NK-92 (cell line): ENCODE data around the gene DPEP1.
"Not testable (repeated sequence)": the region's sequence is repeated elsewhere in the genome, so short reads cannot be mapped to it uniquely, and the experiment has no call there.

Experiments used
- DNase-seq: peaks from one replicate; lab custom pipeline; 2025; ENCODE audit not compliant: unreplicated experiment; lab: John Stamatoyannopoulos, UW

Gene DPEP1

DNA sequence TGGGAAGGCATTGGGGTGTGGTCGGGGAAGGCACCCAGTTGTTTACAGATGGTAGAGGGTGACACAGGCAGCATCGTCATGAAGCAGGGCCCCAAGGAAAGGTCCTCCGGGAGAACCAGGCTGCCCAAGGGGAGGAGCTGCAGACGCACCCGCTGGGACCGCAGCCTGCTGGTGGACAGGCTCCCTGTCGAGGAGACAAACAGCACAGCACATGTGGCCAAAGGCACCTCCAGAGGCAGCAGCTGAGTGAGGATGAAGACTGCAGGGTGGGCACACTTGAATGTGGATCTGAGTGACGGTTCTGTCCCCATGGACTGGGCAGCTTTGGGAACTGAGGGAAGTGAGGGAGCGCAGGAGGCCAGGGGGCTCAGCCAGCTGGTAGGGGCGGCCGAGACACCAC lies 31.7 kb downstream of the DPEP1 start:
- no peak for DNase-seq

DNA sequence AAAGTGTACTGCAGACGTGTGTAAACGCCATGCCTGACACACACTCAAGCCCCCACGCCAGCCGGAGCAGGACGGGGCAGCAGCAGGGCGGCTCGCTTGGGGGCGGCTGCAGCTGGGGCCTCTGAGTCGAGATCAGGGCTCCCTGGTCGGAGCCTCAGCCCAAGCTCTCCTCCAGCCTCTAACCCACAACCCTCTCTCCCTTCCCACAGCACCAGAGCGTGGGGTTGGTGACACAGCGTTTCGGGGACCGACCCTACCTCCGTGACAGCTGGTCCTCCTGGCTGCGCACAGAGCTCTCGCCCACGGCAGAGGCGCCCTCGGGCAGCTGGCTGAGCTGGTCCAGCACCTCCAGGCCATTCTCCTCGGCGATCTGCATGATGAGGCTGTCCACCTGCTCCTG lies 32.8 kb downstream of the DPEP1 start:
- DNase-seq, result no peak

DNA sequence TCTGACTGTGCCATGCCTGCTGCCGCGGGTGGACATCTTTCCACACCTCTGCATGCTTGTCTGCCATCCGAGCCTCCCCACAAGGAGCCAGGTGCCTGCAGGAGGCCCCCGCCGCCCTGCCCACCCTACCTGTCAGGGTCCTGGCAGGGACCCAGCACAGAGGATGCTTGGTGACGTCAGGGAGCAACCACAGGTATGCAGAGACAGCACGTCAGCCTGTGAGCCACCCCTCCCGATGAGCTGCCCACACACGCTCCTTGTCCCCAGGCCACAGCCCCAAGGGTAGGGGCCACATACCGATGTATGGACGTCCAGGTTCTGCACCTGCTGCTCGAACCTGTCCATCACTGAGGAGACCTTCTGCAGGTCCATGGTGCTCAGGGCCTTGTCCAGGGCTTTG lies 33.5 kb downstream of the DPEP1 start:
- DNase-seq, result no peak

DNA sequence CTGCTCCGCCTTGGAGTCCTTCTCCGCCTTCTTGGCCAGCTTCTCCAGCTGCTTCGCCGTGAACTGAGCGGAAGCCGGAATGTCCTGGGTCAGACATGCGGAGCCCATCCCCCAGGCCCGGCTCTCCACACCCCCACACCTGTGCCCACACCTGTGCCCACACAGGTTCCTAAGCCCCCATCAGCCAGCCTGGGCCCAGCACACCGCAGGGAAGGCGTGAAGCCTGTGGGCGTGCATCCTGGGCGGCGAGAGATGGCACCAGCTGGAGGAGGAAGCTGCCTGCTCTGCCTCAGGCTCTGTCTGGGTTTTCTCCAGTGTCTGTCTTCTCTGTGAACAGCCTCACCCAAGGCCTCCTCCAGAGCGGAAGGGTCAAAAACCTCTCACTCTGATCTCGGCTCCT lies 38.1 kb downstream of the DPEP1 start:
- no peak for DNase-seq

DNA sequence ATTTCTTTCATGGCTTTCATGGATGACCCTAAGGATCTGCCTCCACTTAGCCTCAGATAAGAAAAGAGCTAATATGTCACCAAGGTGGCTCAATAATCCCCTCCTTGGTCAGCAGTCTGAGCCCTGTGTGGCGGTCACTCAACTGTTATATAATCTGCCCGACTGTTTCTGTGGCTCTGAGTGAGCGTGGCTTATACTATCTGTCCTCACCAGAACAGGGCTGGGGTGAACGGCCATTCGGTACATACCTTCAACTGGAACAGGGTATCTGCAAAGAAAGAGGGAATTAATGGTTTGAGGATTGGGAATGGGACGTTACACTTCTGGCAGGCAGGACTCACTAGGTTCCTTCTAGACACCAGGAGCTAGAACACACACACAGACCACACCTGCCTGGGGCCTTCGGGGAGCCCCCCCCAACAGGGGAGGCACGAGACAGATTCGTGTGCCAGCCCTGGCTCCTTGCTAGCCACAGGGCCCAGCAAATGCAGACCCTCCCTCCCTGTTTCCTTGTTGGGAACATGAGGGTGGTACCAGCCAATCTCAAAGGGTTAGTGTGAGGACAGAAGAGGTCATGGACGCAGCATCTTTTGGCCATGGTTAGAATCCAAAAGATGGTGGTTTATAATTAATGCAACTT lies 40.3 kb downstream of the DPEP1 start:
- no peak for DNase-seq

DNA sequence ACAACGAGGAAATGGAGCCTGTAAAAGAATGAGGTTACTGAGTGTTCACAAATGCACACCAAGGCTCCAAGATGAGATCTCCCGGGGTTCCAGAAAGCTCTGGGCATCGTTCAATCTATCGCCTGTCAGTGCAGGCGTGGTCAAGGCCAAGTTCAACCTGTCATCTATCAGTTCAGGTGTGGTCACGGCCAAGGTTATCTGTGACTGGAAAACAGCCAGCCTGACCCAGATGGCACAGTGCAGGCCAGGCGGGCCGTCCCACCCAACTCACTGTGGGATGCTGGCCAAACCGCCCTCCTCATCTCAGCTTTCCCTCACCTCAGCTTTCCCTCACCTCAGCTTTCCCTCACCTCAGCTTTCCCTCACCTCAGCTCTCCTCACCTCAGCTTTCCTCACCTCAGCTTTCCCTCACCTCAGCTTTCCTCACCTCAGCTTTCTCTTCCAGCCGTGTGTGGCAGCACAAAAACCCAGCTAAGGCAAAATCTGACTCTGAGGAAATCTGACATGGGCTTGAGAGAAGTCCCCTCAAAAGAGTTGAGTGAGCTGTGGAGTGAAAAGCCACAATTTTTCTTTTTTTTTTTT lies 41.7 kb downstream of the DPEP1 start:
- DNase-seq, result no peak

DNA sequence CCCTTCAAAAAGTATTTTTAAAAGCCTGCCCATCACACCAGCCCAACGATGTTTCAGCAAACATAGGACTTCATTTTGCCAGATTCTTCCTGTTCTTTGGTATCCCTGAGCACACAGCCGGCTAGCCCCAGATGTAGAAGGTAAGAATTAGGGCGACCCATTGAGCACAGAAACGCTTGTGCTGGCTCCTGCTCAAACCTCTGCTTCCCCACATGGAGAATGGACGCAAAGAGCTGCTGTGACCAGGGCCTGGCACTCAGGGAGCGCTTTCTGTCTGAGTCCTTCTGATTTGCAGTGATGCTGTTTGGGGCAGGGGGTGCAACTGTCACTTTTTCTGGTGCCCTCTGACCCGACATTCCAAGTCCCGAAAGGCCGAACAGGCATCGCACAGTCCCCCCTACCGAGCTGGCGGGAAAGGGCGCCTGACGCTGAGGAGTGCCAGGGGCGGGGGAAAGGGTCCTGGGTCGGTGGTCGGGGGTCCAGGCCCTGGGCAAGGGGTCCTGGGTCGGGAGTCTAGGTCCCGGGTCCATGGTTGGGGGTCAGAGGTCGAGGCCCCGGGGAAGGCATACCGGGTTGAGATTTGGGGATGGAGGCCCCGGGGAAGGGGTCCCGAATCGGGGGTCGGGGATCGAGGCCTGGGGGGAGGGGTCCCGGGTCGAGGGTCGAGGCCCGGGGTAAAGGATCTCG lies 43.1 kb downstream of the DPEP1 start:
- no peak for DNase-seq

DNA sequence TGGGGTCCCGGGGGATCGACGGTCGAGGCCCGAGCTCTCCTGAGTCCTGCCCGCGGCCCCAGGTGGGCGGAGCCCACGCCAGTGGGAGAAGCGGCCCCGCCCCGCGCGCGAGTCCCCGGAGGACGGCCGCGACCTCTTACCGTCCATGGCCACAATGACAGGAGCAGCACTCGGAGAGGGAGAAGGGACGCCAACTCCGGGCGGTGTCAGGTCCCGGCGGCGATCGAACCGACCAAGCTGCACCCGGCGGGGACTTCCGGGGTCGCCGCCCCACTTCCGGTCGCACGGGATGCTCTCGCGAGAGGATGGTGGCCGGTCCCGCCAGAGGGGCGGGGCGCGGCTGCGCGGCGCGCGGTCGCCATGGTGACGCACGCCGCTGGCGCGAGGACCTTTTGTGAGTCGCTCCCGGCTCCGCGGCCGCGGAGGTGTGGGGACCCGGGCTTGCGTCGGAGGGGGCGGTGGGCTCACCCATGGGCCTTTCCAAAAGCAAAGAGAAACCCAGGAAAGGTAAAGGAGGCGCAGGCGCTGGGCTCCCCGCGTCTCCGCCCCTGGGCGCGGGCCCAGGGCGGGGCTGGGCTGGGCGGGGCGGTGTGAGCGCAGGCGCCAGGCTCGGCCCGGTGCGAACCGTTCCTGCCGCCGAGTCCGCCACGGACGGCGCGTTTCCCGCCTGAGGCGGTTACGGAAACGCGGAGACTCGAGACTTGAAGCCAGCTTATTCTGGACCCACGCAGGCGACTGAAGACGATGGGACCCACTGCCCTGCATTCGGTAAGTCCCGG lies 44.2 kb downstream of the DPEP1 start, which contains the start of the genes CHMP1A and SPATA33:
Gene CHMP1A, minus strand, starts transcription at position 267 of the 779 bp plus-strand sequence. Its CDS starts 120 bp downstream, at position 147.
Gene SPATA33, plus strand, starts transcription at position 395 of the 779 bp plus-strand sequence. Its CDS starts 76 bp downstream, at position 471.
- peak; percentile 62 for DNase-seq

DNA sequence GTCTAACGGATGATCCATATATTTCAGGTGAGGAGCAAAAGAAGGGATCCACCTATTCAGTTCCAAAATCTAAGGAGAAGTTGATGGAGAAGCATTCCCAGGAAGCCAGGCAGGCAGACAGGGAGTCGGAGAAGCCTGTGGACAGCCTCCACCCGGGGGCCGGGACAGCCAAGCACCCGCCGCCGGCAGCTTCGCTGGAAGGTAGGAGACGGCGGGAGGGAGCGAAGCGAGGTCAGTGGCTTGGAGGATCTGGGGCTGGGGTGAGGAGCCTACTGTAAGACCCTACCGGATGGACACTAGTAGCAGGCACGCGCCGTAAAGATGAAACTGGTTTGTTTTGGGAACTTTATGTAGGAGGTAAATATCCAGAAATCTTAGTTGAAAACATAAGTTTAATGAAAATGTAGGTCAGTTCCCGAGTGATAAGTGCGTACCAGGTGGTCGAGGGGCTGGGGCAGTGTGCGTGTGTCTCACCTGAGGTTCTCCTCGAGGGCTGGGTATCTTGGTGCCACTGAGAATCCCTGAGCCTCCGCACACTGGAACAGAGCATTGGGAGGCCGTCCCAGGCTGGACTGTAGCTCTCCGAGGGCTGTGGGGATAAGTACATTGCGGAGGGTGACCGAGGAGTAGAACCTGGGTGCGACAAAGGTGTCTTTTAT lies 44.9 kb downstream of the DPEP1 start:
- no peak for DNase-seq

DNA sequence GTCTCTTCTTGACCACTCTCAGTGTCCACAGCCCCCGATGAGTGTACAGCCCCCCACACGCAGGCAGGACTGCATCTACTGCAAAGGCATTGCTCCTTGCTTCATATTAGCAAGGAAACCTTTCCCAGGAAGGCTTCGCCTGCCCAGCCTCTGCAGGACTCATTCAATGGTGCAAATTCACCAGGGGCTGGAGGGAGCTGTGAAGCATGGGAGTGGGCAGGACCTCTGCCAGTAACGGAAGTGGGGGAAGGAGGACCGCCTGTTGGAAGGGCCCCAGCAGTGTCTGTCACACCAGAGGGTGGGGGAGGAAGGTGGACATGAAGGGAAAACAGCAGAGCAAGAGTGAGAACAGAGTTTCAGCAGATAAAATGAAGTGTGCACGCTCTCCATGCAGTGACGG lies 46.7 kb downstream of the DPEP1 start:
- DNase-seq, result no peak

DNA sequence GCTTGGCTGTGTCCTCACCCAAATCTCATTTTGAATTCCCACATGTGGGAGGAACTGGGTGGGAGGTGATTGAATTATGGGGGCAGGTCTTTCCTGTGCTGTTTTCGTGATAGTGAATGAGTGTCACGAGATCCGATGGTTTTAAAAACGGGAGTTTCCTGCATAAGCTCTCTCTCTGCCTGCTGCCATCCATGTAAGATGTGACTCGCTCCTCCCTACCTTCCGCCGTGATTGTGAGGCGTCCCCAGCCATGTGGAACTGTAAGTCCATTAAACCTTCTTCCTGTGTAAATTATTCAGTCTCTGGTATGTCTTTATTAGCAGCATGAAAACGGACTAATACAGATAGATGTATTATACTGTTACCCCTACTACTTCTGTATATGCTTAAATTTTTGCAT lies 47.8 kb downstream of the DPEP1 start:
- no peak for DNase-seq

DNA sequence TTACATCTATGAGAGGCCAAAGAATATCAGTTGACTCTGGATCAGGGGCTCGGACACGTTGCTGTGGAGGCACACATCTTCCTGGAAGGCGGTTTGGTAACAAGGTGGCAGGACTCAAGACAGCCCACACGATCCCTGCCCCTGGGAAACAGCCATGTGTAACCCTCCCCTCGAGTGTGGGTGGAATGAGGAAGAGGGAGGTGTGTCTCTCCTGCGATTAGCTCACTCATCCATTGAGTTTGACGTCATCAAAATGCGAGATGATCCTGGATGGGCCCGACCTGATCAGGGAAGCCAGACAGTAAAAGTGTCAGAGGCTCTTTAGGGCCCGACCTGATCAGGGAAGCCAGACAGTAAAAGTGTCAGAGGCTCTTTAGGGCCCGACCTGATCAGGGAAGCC lies 50.8 kb downstream of the DPEP1 start:
- not testable (repeated sequence) for DNase-seq

DNA sequence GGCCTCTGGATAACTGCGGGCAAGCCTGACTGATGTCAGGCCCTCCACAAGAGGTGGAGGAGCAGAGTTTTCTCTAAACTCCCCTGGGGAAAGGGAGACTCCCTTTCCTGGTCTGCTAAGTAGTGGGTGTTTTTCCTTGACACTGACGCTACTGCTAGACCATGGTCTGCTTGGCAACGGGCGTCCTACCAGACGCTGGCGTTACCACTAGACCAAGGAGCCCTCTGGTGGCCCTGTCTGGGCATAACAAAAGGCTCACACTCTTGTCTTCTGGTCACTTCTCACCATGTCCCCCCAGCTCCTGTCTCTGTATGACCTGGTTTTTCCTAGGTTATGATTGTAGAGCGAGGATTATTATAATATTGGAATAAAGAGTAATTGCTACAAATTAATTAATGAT lies 53.6 kb downstream of the DPEP1 start:
- not testable (repeated sequence) for DNase-seq

DNA sequence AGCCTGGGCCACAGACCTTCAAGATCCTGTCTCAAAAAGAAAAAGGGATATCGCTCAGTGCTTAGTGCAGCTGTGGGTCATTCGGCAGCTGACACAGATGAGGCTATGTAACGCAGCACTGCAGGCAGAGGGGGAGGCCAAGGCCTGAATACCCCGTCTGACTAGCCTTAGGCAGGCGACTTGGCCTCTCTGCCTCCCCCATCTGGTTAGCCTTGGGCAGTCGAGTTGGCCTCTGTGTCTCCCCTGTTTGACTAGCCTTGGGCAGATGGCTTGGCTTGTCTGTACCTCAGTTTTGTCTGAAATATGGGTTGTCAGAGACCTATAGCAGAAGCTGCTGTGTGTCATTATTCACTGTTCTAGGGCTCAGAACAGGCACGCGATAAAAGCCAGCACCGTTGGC lies 54.2 kb downstream of the DPEP1 start:
- DNase-seq, result no peak

DNA sequence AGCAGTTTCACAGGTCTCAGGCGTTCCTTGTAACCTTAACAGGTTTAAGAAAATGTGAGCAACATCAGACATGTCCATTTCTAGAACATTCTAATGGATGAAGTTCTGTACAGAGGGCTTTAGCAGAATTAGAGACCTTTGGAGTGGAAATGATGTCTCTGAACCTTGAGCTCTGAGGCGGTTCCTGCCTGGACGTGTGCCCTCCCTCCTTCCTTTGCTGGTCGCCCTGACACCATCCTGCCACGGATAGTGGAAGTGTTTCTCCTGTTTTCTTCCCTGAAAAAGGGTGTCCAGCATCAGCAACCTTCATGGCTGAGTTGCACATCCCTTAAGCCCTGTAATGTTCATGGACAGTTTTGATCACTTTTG lies 55.3 kb downstream of the DPEP1 start:
- no peak for DNase-seq

DNA sequence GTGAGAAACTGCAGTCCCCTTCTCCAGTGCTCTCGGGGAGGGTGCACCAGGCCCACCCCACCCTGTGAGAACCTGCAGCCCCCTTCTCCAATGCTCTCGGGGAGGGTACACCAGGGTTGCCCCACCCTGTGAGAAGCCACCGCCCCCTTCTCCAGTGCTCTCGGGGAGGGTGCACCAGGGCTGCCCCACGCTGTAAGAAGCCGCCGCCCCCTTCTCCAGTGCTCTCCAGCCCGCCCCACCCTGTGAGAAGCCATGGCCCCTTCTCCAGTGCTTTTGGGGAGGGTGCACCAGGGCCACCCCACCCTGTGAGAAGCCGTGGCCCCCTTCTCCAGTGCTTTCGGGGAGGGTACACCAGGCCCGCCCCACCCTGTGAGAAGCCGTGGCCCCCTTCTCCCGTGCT lies 56.3 kb downstream of the DPEP1 start:
- DNase-seq, result no peak

DNA sequence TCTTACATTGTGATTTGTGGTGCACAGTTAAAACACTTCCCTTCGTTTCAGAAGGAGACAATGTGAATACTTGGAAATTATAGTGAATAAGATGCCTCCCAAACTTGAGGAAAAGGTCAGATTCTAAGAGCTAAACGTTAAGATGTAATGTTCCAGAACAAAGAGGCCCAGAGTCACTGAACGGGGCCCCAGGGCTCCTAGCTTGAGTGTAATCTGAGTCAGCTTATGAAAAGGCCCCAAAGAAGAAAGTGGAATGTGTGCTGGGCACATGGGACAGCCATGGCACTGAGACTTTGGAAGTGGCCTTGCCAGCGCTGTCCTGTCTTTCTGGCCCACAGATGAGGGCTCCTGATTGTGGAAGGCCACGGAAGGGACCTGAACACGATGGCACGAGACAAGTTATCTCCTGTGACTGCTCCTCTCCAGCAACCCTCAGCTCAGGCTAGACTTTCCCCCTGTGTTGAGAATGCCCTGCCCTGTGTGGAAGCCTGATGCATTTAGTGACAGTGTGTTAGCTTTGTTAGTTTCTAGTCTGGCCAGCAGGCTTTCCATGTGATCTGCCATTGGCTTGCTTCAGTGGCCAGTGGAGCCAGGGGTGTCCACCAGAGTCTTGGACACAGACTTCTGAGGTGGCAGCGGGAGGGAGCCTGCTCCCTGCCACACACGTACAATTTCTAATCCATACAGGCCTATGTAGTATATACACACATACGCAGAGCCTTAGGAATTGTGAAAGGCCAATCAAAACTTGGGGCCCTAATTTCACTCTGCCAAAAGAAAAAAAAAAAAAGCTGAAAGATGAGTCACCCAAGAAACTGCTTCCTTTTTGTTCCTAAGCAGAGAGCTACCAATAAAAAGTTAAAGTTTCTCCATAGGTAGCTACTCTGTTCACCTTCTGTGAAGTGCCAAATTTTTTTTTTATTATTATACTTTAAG lies 57.3 kb downstream of the DPEP1 start:
- DNase-seq, result no peak

DNA sequence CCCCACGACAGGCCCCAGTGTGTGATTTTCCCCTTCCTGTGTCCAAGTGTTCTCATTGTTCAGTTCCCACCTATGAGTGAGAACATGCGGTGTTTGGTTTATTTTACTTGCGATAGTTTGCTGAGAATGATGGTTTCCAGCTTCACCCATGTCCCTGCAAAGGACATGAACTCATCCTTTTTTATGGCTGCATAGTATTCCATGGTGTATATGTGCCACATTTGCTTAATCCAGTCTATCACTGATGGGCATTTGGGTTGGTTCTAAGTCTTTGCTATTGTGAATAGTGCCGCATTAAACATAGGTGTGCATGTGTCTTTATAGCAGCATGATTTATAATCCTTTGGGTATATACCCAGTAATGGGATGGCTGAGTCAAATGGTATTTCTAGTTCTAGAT lies 58.1 kb downstream of the DPEP1 start:
- not testable (repeated sequence) for DNase-seq

DNA sequence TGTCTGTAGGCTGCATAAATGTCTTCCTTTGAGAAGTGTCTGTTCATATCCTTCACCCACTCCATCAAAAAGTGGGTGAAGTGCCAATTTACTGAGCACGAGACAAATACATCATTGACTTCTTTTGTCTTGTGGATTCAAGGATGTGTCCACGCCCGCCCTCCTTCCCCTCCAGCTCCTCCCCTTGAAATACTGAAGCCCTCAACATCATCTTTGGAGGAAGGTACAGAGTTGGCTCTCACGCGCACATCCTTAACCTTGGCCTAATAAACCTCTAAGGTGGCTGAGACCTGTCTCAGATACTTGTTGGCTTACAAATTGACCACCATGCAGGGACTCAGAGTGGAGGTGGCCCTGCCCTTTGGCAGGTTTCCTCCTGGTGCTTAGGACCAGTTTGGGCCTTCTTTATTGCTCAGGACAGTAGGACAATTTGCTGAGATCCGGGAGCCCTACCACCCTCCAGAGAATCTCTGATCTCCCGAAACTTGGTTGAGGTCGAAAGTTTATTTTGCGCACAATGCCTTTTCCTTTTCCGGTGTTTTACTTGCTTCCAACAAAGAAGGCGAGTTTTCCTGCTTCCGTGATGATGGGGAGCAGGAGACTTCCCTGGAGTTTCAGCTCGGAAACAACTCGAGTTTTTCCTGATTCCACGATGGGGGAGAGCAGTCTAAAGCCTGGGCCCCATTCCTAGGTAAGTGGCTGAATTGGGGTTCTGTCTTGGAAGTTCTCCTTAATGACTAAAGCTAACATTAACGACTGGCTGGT lies 58.9 kb downstream of the DPEP1 start:
- DNase-seq, result no peak
